ENCODE results near the gene PUM1. TPM values are rescaled to one million over a fixed set of nuclear protein-coding genes. Genes with fewer than 3 reads are reported as not detected.

PUM1 gene
- total and polyA plus RNA-seq, 2 donors (not counting 3 experiments of a cell fraction or from before 2014, with no cell fraction given), result 94.7 to 124 TPM

- Histone ChIP-seq H3K9me3 (replicated peaks; ENCODE audit: control insufficient read depth, insufficient read depth, low read length) (no peaks in the 10 kb centered on the region), H3K9ac (replicated peaks; ENCODE audit: extremely low read depth, insufficient read depth, low read length) (no peak overlapping the region), H3K4me2 (ENCODE audit: insufficient read depth, low read length) (no peak overlapping the region), H3K27ac (ENCODE audit: insufficient read depth, low read depth, low read length) (no peak overlapping the region), H3K4me1 (ENCODE audit: control insufficient read depth, extremely low read depth, insufficient read depth, low read length) (peaks cover 6% of the 10 kb centered on the region), H3K27me3 (ENCODE audit: control insufficient read depth in 2 of 2, insufficient read depth in 2 of 2, low read length in 2 of 2) (no peaks in the 10 kb centered on the region), H4K20me1 (replicated peaks; ENCODE audit: control insufficient read depth, extremely low read depth, insufficient read depth, low read length) (no peaks in the 10 kb centered on the region), H3K79me2 (ENCODE audit: control insufficient read depth, insufficient read depth, low read length) (no peaks in the 10 kb centered on the region), H3K9me1 (replicated peaks; ENCODE audit: control insufficient read depth, extremely low read depth, insufficient read depth, low read length) (no peaks in the 10 kb centered on the region), H3K4me3 (replicated peaks in 1 of 3; ENCODE audit: insufficient read depth in 1 of 3, low read depth in 1 of 3, low read length in 3 of 3) (peak overlapping the region in 1 of 3 experiments; percentile 25), H2AFZ (ENCODE audit: low read depth, low read length) (no peak overlapping the region), H3K36me3 (ENCODE audit: control insufficient read depth in 2 of 2, extremely low read depth in 1 of 2, insufficient read depth in 2 of 2, low read length in 2 of 2) (no peaks in the 10 kb centered on the region)
- CTCF ChIA-PET, result interaction anchor here (1.6 to 8.1 kb wide), 3 partner anchors 67 to 130 kb away, joined by 3 to 528 read pairs (median 66); no protein-coding TSS in a partner anchor
- no TSS peak for BruUV-seq (replicated peaks)
- TF ChIP-seq GATA2 (IDR thresholded peaks at IDR 0.05; ENCODE audit: insufficient read depth, insufficient read length, low read depth, low read length) (no peak), FOS (IDR thresholded peaks at IDR 0.05; ENCODE audit: borderline replicate concordance, insufficient read depth, low read length) (no peak), JUN (IDR thresholded peaks at IDR 0.05; ENCODE audit: borderline replicate concordance, insufficient read depth, insufficient read length, low read depth) (no peak), CTCF (IDR thresholded peaks at IDR 0.05; ENCODE audit: extremely low read depth in 1 of 2, insufficient read depth in 1 of 2, low read depth in 1 of 2, low read length in 2 of 2) (no peak), MAX (IDR thresholded peaks at IDR 0.05; ENCODE audit: insufficient read depth, insufficient read length) (no peak), MYC (IDR thresholded peaks at IDR 0.05; ENCODE audit: low read depth, low read length) (no peak), POLR2AphosphoS5 (IDR thresholded peaks at IDR 0.05; ENCODE audit: insufficient read depth, low read depth, low read length) (no peak), EZH2 (IDR thresholded peaks at IDR 0.05; ENCODE audit: borderline replicate concordance, low read depth, low read length, severe bottlenecking) (no peak), POLR2A (IDR thresholded peaks at IDR 0.05; ENCODE audit: low read depth, low read length) (no peak)
- FAIRE-seq, result no peak
- intact Hi-C loops (cut with micrococcal nuclease), result no loop called here
- dilution Hi-C loops (cut with MboI; ENCODE audit: extremely low pct_ligation_motif_present, low sequenced_read_pairs), result loop anchor here (25.0 kb wide), 1 partner anchor 96 kb away; no protein-coding TSS in a partner anchor
- no peak for DNase-seq (ENCODE audit: low read depth, low spot score)
- POLR2A ChIA-PET, result no interaction called here
Measured at GRCh38 chr1:30908316-30908695, 157.2 kb downstream of the PUM1 start.
